HepG2 (cell line): ENCODE results near the gene VEGFA. TPM values are rescaled to one million over a fixed set of nuclear protein-coding genes. Genes with fewer than 3 reads are reported as not detected.

Experiments used
- ADNP ChIP-seq: sonication (generic); formaldehyde crosslinking; IDR thresholded peaks from 2 replicates; pipeline ENCODE4 v1.4.0; 2020; ENCODE audit warnings: missing genetic modification reagents
- CBFB ChIP-seq: sonication (generic); formaldehyde crosslinking; IDR thresholded peaks from 2 replicates; pipeline ENCODE4 v1.4.0; 2020; ENCODE audit warnings: missing genetic modification reagents
- CENPX ChIP-seq: sonication (generic); formaldehyde crosslinking; IDR thresholded peaks from 2 replicates; pipeline ENCODE4 v1.9.0; 2021; ENCODE audit warnings: mild to moderate bottlenecking, missing genetic modification reagents, moderate library complexity
- FOXA3 ChIP-seq: IDR thresholded peaks from 2 replicates; pipeline ENCODE4 v1.6.1; 2016; ENCODE audit warnings: missing genetic modification reagents, missing compliant biosample characterization
- GLI4 ChIP-seq: sonication (generic); formaldehyde crosslinking; IDR thresholded peaks from 2 replicates; pipeline ENCODE4 v1.5.1; 2020; ENCODE audit warnings: missing genetic modification reagents, mild to moderate bottlenecking, moderate library complexity, borderline replicate concordance
- KLF9 ChIP-seq: IDR thresholded peaks from 2 replicates; pipeline ENCODE4 v1.6.1; 2016; ENCODE audit warnings: low read depth
- MED1 ChIP-seq: sonication (generic); formaldehyde crosslinking; IDR thresholded peaks from 2 replicates; pipeline ENCODE4 v1.4.0; 2020; ENCODE audit warnings: missing genetic modification reagents
- NCOA5 ChIP-seq: sonication (generic); formaldehyde crosslinking; IDR thresholded peaks from 2 replicates; pipeline ENCODE4 v1.4.0; 2020; ENCODE audit warnings: missing genetic modification reagents
- NFRKB ChIP-seq: fragments of 450-650 bp; IDR thresholded peaks from 2 replicates; pipeline ENCODE4 v1.6.1; 2017
- NR2F1 ChIP-seq, 2 experiments: fragments of 450-650 bp in 1 of 2; formaldehyde crosslinking in 1 of 2; IDR thresholded peaks; 2 replicates each; pipeline versions ENCODE4 v1.5.0 to v1.6.1; 2016 to 2020; ENCODE audit warnings: mild to moderate bottlenecking in 1 of 2, missing compliant biosample characterization in 1 of 2, missing genetic modification reagents in 1 of 2, moderate library complexity in 1 of 2
- SIX1 ChIP-seq: sonication (generic); formaldehyde crosslinking; IDR thresholded peaks from 2 replicates; pipeline ENCODE4 v1.4.0; 2020; ENCODE audit warnings: missing genetic modification reagents, borderline replicate concordance
- SP4 ChIP-seq: sonication (generic); formaldehyde crosslinking; IDR thresholded peaks from 2 replicates; pipeline ENCODE4 v1.8.1; 2023; ENCODE audit warnings: mild to moderate bottlenecking, missing genetic modification reagents
- TBL1XR1 ChIP-seq: fragments of 150-350 bp; IDR thresholded peaks from 2 replicates; pipeline ENCODE4 v1.6.1; 2014; ENCODE audit warnings: borderline replicate concordance, low read length; ENCODE audit not compliant: partially characterized antibody
- TBX2 ChIP-seq: sonication (generic); formaldehyde crosslinking; IDR thresholded peaks from 2 replicates; pipeline ENCODE4 v1.5.0; 2020; ENCODE audit warnings: missing genetic modification reagents, mild to moderate bottlenecking, borderline replicate concordance
- THAP7 ChIP-seq: sonication (generic); formaldehyde crosslinking; IDR thresholded peaks from 2 replicates; pipeline ENCODE4 v1.8.1; 2023; ENCODE audit warnings: mild to moderate bottlenecking, missing genetic modification reagents
- YEATS2 ChIP-seq: sonication (generic); formaldehyde crosslinking; IDR thresholded peaks from 2 replicates; pipeline ENCODE4 v1.4.0; 2020; ENCODE audit warnings: missing genetic modification reagents, borderline replicate concordance
- ZFP36L2 ChIP-seq: sonication (generic); formaldehyde crosslinking; IDR thresholded peaks from 2 replicates; pipeline ENCODE4 v1.4.0; 2020; ENCODE audit warnings: missing genetic modification reagents
- ZFP82 ChIP-seq: sonication (generic); formaldehyde crosslinking; IDR thresholded peaks from 2 replicates; pipeline ENCODE4 v1.5.1; 2020; ENCODE audit warnings: mild to moderate bottlenecking, missing genetic modification reagents, borderline replicate concordance
- ZKSCAN1 ChIP-seq: fragments of 150-350 bp; IDR thresholded peaks from 2 replicates; pipeline ENCODE4 v1.6.1; 2014; ENCODE audit warnings: low read length
- ZKSCAN5 ChIP-seq: sonication (generic); formaldehyde crosslinking; IDR thresholded peaks from 2 replicates; pipeline ENCODE4 v1.5.1; 2020; ENCODE audit warnings: mild to moderate bottlenecking, missing genetic modification reagents
- ZMAT3 ChIP-seq: sonication (generic); formaldehyde crosslinking; conservative IDR thresholded peaks from 2 replicates; pipeline ENCODE4 v1.7.0; 2021; ENCODE audit warnings: missing genetic modification reagents
- ZNF275 ChIP-seq: sonication (generic); formaldehyde crosslinking; IDR thresholded peaks from 2 replicates; pipeline ENCODE4 v1.8.0; 2022; ENCODE audit warnings: missing genetic modification reagents, mild to moderate bottlenecking, inconsistent platforms, borderline replicate concordance
- ZNF367 ChIP-seq: sonication (generic); formaldehyde crosslinking; IDR thresholded peaks from 2 replicates; pipeline ENCODE4 v1.4.0; 2020; ENCODE audit warnings: missing genetic modification reagents, borderline replicate concordance
- ZNF543 ChIP-seq: sonication (generic); formaldehyde crosslinking; IDR thresholded peaks from 2 replicates; pipeline ENCODE4 v1.4.0; 2020; ENCODE audit warnings: mild to moderate bottlenecking, missing genetic modification reagents
- ZNF558 ChIP-seq: sonication (generic); formaldehyde crosslinking; IDR thresholded peaks from 2 replicates; pipeline ENCODE4 v1.9.0; 2022; ENCODE audit warnings: mild to moderate bottlenecking, missing genetic modification reagents, borderline replicate concordance
- ZNF704 ChIP-seq: sonication (generic); formaldehyde crosslinking; IDR thresholded peaks from 2 replicates; pipeline ENCODE4 v1.8.1; 2023; ENCODE audit warnings: mild to moderate bottlenecking, inconsistent platforms, moderate library complexity, missing genetic modification reagents, borderline replicate concordance
- ZNF740 ChIP-seq: sonication (generic); formaldehyde crosslinking; IDR thresholded peaks from 2 replicates; pipeline ENCODE4 v1.4.0; 2020; ENCODE audit warnings: missing genetic modification reagents
- ZNF883 ChIP-seq: sonication (generic); formaldehyde crosslinking; IDR thresholded peaks from 2 replicates; pipeline ENCODE4 v1.5.1; 2020; ENCODE audit warnings: mild to moderate bottlenecking, missing genetic modification reagents; ENCODE audit errors: not compliant biosample characterization
- polyA plus RNA-seq, 8 experiments: library from polyadenylated mRNA; depleted of rRNA in 3 of 8; stranded (reverse) in 7 of 8; unstranded in 1 of 8; fragments of >200 nt; fragmentation: Illumina TruSeq in 4 of 8; extraction: Trizol in 4 of 8; gene quantifications; 2 replicates each; pipeline versions ENCODE4 v1.2.1 to v1.2.3, GENCODE V29; 2011 to 2016; ENCODE audit warnings: low read depth in 4 of 8, missing spikeins in 1 of 8, mixed read lengths in 1 of 8; ENCODE audit not compliant: insufficient read depth in 1 of 8
- total RNA-seq, 5 experiments: library from RNA; depleted of rRNA; stranded (reverse); fragments of >200 nt; fragmentation: Illumina TruSeq; extraction: Trizol; gene quantifications; 2 replicates each; pipeline ENCODE4 v1.2.3, GENCODE V29; 2016; ENCODE audit warnings: low read depth in 1 of 5

The VEGFA gene
- total and polyA plus RNA-seq, 2 of the 13 experiments (the other 11 are each of a cell fraction or from before 2014, with no cell fraction given), result 68.1 to 629 TPM

- TF ChIP-seq FOXA3 (CRISPR knock-in tag), result peak; percentile 22; the same call in 1 of the 2 replicates
- no peak for TF ChIP-seq ZKSCAN1
- TF ChIP-seq CENPX (CRISPR knock-in tag), result no peak
- no peak for TF ChIP-seq NFRKB
- TF ChIP-seq ZKSCAN5, result no peak
- 0 out of 2 replicates have a peak, but pooled peaks have one; percentile 31 for TF ChIP-seq ZNF275 (CRISPR knock-in tag)
- no peak for TF ChIP-seq ZFP82
- peak; percentile 71; the same call in 1 of the 2 replicates for TF ChIP-seq TBX2 (CRISPR knock-in tag)
- TF ChIP-seq MED1, result peak; percentile 62
- peak; percentile 90 for TF ChIP-seq ZNF883
- TF ChIP-seq GLI4 (CRISPR knock-in tag), result peak; percentile 79
- peak; percentile 80 for TF ChIP-seq SP4
- TF ChIP-seq YEATS2 (CRISPR knock-in tag), result no peak
- TF ChIP-seq SIX1 (CRISPR knock-in tag), result peak; percentile 49; the same call in 1 of the 2 replicates
- peak; percentile 93; the same call in 1 of the 2 replicates for TF ChIP-seq ZNF543 (CRISPR knock-in tag)
- TF ChIP-seq ADNP, result no peak
- peak; percentile 77; the same call in 1 of the 2 replicates for TF ChIP-seq ZMAT3 (CRISPR knock-in tag)
- 0 out of 2 replicates have a peak, but pooled peaks have one; percentile 50 for TF ChIP-seq ZFP36L2 (CRISPR knock-in tag)
- TF ChIP-seq TBL1XR1, result no peak
- TF ChIP-seq NR2F1 (CRISPR knock-in tag; IDR thresholded peaks at IDR 0.05), result no peak
- no peak for TF ChIP-seq NCOA5 (CRISPR knock-in tag)
- TF ChIP-seq ZNF704 (CRISPR knock-in tag), result peak; percentile 46; the same call in 1 of the 2 replicates
- peak; percentile 75; the same call in 1 of the 2 replicates for TF ChIP-seq ZNF558 (CRISPR knock-in tag)
- TF ChIP-seq KLF9 (CRISPR knock-in tag), result no peak
- TF ChIP-seq CBFB (CRISPR knock-in tag), result 0 out of 2 replicates have a peak, but pooled peaks have one; percentile 14
- TF ChIP-seq ZNF740 (CRISPR knock-in tag), result peak; percentile 90
- 0 out of 2 replicates have a peak, but pooled peaks have one; percentile 50 for TF ChIP-seq THAP7 (CRISPR knock-in tag)
- no peak; the same call in 1 of the 2 replicates for TF ChIP-seq ZNF367 (CRISPR knock-in tag)
Observed at GRCh38 chr6:43769526-43770371, at the start of gene VEGFA (continued).
